ENCODE data around the gene PCSK5. TPM values are rescaled to one million over a fixed set of nuclear protein-coding genes. Genes with fewer than 3 reads are reported as not detected.

PCSK5 gene
- total RNA-seq, 1 experiment from 2014 or later: 0.17 TPM

DNA sequence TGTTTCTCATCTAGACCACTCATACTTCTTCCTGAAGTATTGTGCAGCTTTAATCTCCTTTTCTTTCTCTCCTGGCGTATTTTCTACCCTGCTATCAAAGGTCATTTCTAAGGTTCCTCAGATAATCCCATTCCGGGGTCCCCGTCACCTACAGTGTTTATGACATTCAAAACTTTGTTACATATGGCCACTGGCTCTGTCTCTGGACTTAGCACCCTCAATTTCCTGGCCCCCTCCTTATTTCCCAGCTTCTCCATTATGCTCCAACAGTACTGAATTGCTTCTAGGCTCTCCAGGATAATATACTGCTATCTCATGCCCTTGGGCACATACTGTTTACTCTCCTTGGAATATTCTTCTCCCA, 472.5 kb downstream of the PCSK5 start:
- TF ChIP-seq EZH2 (IDR thresholded peaks at IDR 0.05; ENCODE audit: borderline replicate concordance, low read depth, low read length, poor library complexity, severe bottlenecking): no peak
- TF ChIP-seq, protein P1, sequence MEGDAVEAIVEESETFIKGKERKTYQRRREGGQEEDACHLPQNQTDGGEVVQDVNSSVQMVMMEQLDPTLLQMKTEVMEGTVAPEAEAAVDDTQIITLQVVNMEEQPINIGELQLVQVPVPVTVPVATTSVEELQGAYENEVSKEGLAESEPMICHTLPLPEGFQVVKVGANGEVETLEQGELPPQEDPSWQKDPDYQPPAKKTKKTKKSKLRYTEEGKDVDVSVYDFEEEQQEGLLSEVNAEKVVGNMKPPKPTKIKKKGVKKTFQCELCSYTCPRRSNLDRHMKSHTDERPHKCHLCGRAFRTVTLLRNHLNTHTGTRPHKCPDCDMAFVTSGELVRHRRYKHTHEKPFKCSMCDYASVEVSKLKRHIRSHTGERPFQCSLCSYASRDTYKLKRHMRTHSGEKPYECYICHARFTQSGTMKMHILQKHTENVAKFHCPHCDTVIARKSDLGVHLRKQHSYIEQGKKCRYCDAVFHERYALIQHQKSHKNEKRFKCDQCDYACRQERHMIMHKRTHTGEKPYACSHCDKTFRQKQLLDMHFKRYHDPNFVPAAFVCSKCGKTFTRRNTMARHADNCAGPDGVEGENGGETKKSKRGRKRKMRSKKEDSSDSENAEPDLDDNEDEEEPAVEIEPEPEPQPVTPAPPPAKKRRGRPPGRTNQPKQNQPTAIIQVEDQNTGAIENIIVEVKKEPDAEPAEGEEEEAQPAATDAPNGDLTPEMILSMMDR (conservative IDR thresholded peaks at IDR 0.05; ENCODE audit: low read depth, low read length): no peak
- no peak for DNase-seq (ENCODE audit: low spot score)
- no peak overlapping the region for H3K27ac ChIP-seq (ENCODE audit: low read depth, low read length, poor library complexity, severe bottlenecking)
- no peaks in the 10 kb centered on the region for H3K4me1 ChIP-seq (ENCODE audit: insufficient read depth, low read length, poor library complexity, severe bottlenecking)
- intact Hi-C loops (cut with micrococcal nuclease; ENCODE audit: unreplicated experiment): loop anchor here (10.0 kb wide), 1 partner anchor 58 kb away; no protein-coding TSS in a partner anchor
- no peaks in the 10 kb centered on the region for H3K36me3 ChIP-seq (ENCODE audit: insufficient read depth, low read length, poor library complexity, severe bottlenecking)
- no peak overlapping the region for H3K4me3 ChIP-seq (ENCODE audit: low read depth, low read length, poor library complexity, severe bottlenecking)
- no peaks in the 10 kb centered on the region for H3K9me3 ChIP-seq (ENCODE audit: low read depth, low read length, poor library complexity, severe bottlenecking)
- BruUV-seq (replicated peaks): no TSS peak
- H3K27me3 ChIP-seq (replicated peaks; ENCODE audit: insufficient read depth, low read depth, low read length, poor library complexity): peaks cover 15% of the 10 kb centered on the region
- POLR2A ChIA-PET (ENCODE audit: low non-redundant PET): no interaction called here
- CTCF ChIA-PET: no interaction called here

DNA sequence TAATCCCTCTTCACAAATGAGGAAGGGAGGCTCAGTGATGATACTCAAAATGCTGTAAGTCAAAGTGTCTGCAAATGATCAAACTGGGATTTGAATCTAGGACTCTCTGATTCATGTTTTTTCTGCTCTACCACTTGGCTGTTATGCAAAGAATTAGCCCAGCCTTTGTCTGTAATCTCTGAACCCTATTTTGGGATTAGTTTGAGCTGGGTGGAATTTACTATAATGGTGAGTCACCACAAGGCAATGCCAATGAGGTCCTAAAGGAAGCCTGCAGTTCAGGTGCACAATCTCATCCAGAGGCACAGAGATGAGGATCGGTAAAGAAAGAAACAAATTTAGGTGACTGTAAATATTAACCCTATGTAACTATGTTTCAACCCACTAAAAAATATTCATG, 474.6 kb downstream of the PCSK5 start:
- intact Hi-C loops (cut with micrococcal nuclease; ENCODE audit: unreplicated experiment): loop anchor here (10.0 kb wide), 1 partner anchor 60 kb away; no protein-coding TSS in a partner anchor
- ChIA-PET CTCF (no interaction called here), POLR2A (ENCODE audit: low non-redundant PET) (no interaction called here)
- Histone ChIP-seq H3K36me3 (ENCODE audit: insufficient read depth, low read length, poor library complexity, severe bottlenecking) (no peaks in the 10 kb centered on the region), H3K27me3 (replicated peaks; ENCODE audit: insufficient read depth, low read depth, low read length, poor library complexity) (peaks cover 8% of the 10 kb centered on the region), H3K4me3 (ENCODE audit: low read depth, low read length, poor library complexity, severe bottlenecking) (no peak overlapping the region), H3K27ac (ENCODE audit: low read depth, low read length, poor library complexity, severe bottlenecking) (no peak overlapping the region), H3K4me1 (ENCODE audit: insufficient read depth, low read length, poor library complexity, severe bottlenecking) (no peaks in the 10 kb centered on the region), H3K9me3 (ENCODE audit: low read depth, low read length, poor library complexity, severe bottlenecking) (no peaks in the 10 kb centered on the region)
- BruUV-seq (replicated peaks): no TSS peak
- TF ChIP-seq EZH2 (IDR thresholded peaks at IDR 0.05; ENCODE audit: borderline replicate concordance, low read depth, low read length, poor library complexity, severe bottlenecking): no peak
- peak; percentile 44 for DNase-seq (ENCODE audit: low spot score)

DNA sequence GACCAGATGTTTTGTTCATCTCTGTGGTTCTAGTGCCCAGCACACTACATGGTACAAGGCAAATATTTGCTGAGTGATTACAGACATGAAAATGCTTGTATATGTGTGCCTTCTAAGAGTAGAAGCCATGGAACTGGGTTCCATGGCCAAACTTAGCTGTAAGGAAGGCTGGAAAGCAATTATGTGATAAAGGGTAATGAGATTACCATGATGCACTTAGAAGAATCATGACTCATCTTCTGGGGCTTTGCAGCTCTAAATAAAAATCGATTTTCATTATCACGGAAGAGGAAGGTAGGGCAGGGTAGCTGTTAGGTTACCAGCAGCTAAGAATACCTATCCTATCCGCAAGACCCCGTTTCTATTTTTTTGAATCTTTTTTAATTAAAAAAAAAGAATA, 475.8 kb downstream of the PCSK5 start:
- no TSS peak for BruUV-seq (replicated peaks)
- POLR2A ChIA-PET (ENCODE audit: low non-redundant PET): interaction anchor here (0.6 kb wide), 1 partner anchor 373 kb away, joined by 3 read pairs; no protein-coding TSS in a partner anchor
- H3K36me3 ChIP-seq (ENCODE audit: insufficient read depth, low read length, poor library complexity, severe bottlenecking): no peaks in the 10 kb centered on the region
- intact Hi-C loops (cut with micrococcal nuclease; ENCODE audit: unreplicated experiment): loop anchor here (10.0 kb wide), 1 partner anchor 61 kb away; no protein-coding TSS in a partner anchor
- H3K27me3 ChIP-seq (replicated peaks; ENCODE audit: insufficient read depth, low read depth, low read length, poor library complexity): peaks cover 3% of the 10 kb centered on the region
- no peaks in the 10 kb centered on the region for H3K9me3 ChIP-seq (ENCODE audit: low read depth, low read length, poor library complexity, severe bottlenecking)
- no peak overlapping the region for H3K4me3 ChIP-seq (ENCODE audit: low read depth, low read length, poor library complexity, severe bottlenecking)
- peak; percentile 49 for DNase-seq (ENCODE audit: low spot score)
- CTCF ChIA-PET: no interaction called here
- H3K27ac ChIP-seq (ENCODE audit: low read depth, low read length, poor library complexity, severe bottlenecking): no peak overlapping the region
- TF ChIP-seq, protein P1 (conservative IDR thresholded peaks at IDR 0.05; ENCODE audit: low read depth, low read length): no peak
- TF ChIP-seq EZH2 (IDR thresholded peaks at IDR 0.05; ENCODE audit: borderline replicate concordance, low read depth, low read length, poor library complexity, severe bottlenecking): no peak
- no peaks in the 10 kb centered on the region for H3K4me1 ChIP-seq (ENCODE audit: insufficient read depth, low read length, poor library complexity, severe bottlenecking)

DNA sequence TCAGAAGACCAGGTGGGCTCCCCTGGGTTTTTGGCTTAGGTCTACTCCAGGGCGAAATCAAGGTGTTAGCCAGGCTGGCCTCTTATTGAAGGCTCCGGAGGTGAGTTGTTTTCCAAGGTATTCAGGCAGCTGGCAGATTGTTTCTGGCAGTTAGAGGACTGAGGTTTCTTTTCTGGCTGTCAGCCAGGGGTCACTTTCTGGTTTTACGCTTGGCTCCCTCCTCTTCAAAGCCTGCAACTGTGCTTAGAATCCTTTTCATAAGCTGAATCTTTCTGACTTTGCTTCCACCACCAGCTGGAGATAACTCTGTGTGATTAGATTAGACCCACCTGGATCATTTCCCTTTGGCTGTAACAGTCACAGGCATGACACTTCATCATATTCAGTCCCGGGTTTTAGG, 479.1 kb downstream of the PCSK5 start:
- H3K9me3 ChIP-seq (ENCODE audit: low read depth, low read length, poor library complexity, severe bottlenecking): no peaks in the 10 kb centered on the region
- no peak overlapping the region for H3K4me3 ChIP-seq (ENCODE audit: low read depth, low read length, poor library complexity, severe bottlenecking)
- no peak overlapping the region for H3K27ac ChIP-seq (ENCODE audit: low read depth, low read length, poor library complexity, severe bottlenecking)
- no peaks in the 10 kb centered on the region for H3K4me1 ChIP-seq (ENCODE audit: insufficient read depth, low read length, poor library complexity, severe bottlenecking)
- BruUV-seq (replicated peaks): no TSS peak
- CTCF ChIA-PET: no interaction called here
- no peaks in the 10 kb centered on the region for H3K36me3 ChIP-seq (ENCODE audit: insufficient read depth, low read length, poor library complexity, severe bottlenecking)
- DNase-seq (ENCODE audit: low spot score): no peak
- POLR2A ChIA-PET (ENCODE audit: low non-redundant PET): no interaction called here
- no peak for TF ChIP-seq EZH2 (IDR thresholded peaks at IDR 0.05; ENCODE audit: borderline replicate concordance, low read depth, low read length, poor library complexity, severe bottlenecking)
- TF ChIP-seq, protein P1 (conservative IDR thresholded peaks at IDR 0.05; ENCODE audit: low read depth, low read length): no peak
- H3K27me3 ChIP-seq (replicated peaks; ENCODE audit: insufficient read depth, low read depth, low read length, poor library complexity): no peaks in the 10 kb centered on the region
- intact Hi-C loops (cut with micrococcal nuclease; ENCODE audit: unreplicated experiment): loop anchor here (10.0 kb wide), 1 partner anchor 65 kb away; no protein-coding TSS in a partner anchor

Measured in A673 (cell line).